Activated T-helper 9 cell treated with anti-CD3 and anti-CD28 coated beads, Interleukin-2, amount 50 U/mL, for 16 hours (primary cell): ENCODE results near the gene HSD17B4.
"Not testable (repeated sequence)": the region's sequence is repeated elsewhere in the genome, so short reads cannot be mapped to it uniquely, and the experiment has no call there.

Experiments
- DNase-seq: peaks from one replicate; pipeline ENCODE4 v3.0.0-alpha.2; 2020; ENCODE audit warnings: low read depth

HSD17B4 gene

DNA sequence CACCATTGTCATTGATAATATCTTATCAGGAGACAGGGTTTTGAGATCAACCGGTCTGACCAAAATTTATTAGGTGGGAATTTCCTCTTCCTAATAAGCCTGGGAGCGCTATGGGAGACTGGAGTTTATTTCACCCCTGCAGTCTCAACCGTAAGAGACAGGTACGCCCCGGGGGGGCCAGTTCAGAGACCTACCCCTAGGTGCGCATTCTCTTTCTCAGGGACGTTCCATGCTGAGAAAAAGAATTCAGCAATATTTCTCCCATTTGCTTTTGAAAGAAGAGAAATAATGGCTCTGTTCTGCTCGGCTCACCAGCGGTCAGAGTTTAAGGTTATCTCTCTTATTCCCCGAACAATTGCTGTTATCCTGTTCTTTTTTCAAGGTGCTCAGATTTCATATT, 28.3 kb downstream of the HSD17B4 start:
- not testable (repeated sequence) for DNase-seq

DNA sequence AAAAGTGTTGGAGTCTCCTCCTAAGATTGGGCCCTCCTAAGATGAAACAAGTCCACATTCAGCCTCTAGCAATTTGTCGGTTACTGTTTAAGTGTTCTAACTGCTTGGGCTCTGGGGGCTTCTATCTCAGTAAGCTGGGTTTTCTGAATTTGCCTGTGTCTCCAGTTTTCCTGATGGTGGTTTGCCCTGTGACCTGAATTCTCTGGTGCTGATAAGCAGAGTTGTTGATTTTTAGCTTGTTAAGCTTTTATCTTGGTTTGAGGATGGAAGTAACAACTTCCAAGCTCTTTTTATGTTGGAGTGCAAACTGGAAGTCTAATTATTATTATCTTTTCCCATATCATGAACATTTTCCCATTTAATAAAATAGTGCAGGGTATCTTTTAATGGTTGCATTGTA, 30.9 kb downstream of the HSD17B4 start:
- no peak for DNase-seq

DNA sequence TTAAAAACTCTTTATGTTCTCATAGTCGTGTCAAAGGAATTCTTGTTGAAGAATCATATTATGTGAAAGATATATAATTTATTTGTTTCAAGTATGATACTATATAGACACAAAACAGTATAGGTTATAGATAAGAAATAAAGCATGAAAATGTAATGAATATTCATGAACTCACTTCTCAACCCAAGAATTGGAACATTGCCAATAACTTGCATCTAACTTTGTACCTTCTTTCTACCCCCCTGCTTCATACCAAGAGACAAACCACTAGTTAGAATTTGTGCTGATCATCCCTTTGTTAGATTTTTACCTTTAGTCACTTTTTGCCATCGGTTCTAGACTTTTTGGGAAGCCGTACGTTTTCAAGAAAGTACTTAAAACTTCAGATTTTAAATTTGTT, 32.6 kb downstream of the HSD17B4 start:
- DNase-seq, result no peak

DNA sequence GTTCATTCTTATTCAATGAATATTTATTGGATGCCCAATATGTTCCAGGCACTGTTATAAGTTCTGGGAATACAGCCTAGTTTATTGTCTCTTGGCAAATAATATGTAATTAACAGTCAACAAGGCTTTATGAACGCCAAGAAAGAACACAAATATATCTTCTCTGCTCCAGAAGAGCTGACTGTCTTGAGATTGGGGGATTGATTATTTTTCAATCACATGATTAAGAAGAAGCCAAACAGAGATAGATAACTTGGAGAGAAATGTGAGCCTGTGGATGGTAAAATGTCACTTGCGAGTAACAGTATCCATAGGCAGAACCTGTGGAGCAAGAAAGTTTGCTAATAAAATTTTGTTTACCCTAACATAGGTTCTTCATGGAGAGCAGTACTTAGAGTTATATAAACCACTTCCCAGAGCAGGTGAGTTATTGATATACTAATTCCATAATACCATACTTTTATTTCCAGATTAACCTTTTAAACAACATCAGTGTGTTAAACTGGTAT, 49.4 kb downstream of the HSD17B4 start:
- no peak for DNase-seq

DNA sequence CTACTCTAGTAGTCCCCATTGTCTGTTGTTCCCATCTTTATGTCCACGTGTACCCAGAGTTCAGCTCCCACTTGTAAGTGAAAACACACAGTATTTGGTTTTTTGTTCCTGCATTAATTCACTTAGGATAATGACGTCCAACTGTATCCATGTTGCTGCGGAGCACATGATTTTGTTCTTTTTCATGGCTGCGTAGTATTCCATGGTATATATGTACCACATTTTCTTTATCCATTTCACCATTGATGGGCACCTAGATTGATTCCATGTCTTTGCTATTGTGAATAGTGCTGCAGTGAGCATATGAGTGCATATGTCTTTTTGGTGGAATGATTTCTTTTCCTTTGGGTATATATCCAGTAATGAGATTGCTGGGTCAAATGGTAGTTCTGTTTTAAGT, 51.6 kb downstream of the HSD17B4 start:
- not testable (repeated sequence) for DNase-seq

DNA sequence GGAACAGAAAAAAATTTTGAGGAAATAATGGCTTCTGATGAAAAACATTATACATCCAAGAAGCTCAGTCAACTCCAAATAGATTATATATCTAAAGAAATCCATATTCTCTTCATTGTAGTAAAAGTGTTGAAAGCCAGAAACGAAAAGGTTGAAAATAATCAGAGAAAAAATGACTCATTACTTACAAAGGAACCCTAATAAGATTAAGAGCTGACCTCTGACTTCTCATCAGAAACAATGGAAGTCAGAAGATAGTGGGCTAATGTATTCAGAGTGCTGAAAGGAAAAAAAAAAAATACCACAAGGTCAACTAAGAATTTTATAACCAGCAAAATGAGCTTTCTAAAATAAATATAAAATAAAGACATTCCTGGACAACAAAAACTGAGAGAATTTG, 60.0 kb downstream of the HSD17B4 start:
- DNase-seq, result no peak

DNA sequence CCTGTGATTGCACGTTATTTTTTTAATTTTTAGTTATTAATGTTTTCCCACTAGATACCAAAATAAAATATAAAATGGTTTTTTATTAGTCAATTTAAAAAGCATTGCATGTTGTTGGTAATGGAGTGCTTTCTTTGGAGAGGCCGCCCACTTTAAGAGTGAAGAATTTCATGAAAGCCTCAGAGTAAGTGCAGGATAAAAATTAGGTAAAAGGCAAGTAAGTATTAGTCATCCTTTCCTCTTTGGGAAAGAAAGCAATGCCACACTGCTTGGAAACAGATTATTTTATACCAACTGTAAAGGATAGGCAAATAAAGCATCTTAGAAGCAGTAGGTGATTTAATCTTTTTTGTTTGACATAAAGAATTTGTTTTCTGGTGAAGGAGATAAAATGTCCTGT, 62.9 kb downstream of the HSD17B4 start:
- DNase-seq, result no peak

DNA sequence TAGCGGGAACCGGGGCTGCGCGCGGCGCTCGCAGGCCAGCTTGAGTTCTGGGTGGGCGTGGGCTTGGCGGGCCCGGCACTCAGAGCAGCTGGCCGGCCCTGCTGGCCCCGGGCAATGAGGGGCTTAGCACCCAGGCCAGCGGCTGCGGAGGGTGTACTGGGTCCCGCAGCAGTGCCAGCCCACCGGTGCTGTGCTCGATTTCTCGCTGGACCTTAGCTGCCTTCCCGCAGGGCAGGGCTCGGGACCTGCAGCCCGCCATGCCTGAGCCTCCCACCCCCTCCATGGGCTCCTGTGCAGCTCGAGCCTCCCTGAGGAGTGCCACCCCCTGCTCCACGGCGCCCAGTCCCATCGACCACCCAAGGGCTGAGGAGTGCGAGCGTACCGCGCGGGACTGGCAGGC, 64.8 kb downstream of the HSD17B4 start:
- DNase-seq, result not testable (repeated sequence)

DNA sequence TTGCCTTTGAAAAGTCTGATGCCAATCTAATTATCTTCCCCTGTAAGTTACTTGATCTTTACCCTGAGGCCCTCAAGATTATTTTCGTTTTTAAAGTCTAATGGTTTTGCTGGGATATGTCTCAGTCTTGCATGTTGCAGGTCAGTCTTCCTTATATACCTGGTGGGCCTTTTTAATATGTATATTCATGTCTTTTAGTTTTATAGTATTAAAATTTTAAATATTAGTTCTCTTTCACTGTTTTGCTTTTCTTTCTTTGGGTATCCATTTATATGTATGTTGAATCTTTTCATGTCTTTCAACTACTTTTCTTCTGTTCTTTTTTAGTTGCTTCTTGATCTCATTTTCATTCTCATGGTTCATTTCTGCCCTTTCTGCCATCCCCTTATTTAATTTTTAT, 68.9 kb downstream of the HSD17B4 start:
- no peak for DNase-seq

DNA sequence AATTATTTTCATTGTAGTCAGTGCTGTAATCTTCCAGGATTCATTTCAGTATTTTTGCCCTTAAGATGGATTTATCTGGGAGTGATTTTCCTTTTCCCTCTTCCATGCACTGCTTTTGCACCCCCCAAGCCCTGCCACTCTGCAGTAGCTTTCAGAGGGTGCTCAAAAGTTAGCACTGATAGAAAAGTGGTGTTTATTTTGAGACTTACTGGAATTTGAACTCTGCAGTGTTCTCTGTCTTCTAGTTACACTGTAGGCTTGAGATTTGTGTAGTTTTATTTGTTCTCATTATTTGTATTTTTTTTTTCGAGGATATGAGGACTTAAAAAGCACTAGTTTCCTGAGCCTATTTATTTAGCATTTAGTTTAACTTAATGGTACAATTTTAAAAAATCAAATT, 70.5 kb downstream of the HSD17B4 start:
- DNase-seq, result no peak

DNA sequence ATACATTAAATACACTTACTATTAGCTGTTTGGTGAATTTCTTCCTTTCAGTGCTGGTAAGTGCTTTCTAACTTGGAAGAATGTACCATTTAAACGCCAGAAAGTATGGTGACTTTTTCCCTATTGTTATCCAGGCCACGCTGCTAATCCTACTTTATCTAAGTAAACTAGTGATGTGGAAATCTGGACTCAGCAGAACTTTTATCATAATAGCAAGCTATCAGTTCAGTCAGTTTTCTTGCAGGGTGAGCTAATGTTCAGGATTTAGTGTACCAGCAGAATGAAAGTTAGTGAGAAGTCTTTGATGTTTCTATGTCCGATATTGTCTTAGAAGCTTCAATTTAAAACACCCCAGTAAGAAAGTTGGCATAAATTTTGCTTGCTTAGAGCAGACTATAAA, 72.2 kb downstream of the HSD17B4 start:
- DNase-seq, result no peak

DNA sequence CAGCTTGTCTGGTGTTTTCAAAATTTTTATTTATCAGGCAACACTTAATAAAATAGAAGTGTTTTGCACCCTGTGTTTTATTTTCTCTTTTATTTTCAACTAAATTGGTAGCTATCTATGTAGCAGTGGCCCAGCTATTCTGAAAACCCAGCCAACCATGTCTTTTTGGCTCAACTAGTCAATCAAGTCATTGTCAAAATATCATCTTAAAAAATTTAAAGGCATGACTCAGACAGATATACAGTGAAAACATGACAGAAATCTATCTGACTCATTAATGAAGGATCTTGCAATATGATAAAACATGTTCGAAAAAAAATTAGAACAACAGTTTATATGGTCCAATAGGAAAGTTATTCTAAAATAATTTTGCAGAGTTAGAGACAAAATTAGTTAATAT, 75.1 kb downstream of the HSD17B4 start:
- no peak for DNase-seq

DNA sequence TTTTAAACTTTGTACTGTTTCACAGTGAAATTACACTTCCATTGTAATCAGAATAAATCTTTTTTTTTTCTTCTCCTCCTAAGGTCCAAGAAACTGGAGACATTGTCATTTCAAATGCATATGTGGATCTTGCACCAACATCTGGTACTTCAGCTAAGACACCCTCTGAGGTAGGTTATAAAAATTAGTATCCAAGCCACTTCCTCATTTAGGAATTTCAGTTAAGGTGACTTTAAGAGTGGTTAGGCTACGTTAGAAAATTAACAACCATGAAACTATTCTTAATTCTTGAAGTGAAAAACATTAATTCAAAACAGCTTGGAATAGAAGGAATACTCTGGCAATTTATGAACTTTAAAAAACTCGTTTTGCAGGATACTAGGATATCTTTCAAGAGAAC, 77.5 kb downstream of the HSD17B4 start:
- DNase-seq, result no peak

DNA sequence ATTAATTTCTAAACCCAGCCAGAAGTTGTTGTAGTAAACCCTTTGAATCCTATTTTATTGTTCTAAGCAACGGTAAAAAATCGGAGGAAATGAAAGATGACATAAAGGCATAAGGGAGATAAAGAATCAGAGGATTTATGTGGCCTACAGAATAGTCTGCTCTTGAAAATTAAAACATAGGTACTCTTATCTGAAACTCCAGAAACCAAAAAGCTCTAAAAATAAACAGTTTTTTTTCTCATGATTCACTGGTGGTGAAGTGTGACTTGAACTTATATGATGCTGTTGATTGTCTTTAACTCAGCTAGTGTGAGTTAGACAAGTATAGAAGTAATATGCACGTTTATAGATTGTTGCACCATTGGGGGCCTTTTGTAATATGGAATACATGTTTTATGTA, 80.3 kb downstream of the HSD17B4 start:
- no peak for DNase-seq

DNA sequence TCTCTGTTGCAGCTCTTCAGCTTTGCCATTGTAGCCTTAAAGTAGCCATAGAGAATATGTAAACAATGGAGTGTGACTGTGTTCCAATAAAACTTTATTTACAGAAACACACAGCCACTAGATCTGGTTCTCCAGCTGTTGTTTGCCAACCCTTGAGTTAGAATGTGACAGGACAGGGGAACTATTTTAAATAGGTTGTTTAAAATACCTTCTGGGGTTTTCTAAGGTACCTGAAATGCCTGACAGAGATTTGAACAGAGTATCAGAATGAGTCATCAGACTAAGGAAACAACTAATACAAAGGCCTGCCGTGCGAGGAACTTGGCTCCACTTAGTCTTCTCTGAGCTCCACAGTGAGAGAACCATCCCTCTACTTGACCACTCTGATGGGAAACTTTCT, 85.4 kb downstream of the HSD17B4 start:
- no peak for DNase-seq

DNA sequence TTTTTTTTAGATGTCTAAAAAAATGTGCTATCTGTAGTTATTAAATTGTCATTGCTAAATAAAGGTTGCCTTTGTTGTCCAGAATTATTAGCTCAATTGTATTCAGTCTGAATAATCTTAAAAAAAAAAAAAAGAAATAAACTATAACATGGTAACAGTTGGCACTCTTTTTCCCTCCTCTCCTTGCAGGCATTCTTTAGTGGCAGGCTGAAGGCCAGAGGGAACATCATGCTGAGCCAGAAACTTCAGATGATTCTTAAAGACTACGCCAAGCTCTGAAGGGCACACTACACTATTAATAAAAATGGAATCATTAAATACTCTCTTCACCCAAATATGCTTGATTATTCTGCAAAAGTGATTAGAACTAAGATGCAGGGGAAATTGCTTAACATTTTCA, 89.4 kb downstream of the HSD17B4 start:
- DNase-seq, result no peak

DNA sequence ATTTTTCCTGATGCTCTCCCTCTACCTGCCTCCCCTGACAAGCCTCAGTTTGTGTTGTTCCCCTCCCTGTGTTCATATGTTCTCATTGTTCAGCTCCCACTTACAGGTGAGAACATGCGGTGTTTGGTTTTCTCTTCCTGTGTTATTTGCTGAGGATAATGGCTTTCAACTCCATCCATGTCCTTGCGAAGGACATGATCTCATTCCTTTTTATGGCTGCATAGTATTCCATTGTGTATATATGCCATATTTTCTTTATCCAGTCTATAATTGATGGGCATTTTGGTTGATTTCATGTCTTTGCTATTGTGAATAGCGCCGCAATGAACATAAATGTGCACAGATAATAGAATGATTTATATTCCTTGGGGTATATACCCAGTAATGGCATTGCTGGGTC, 99.5 kb downstream of the HSD17B4 start:
- DNase-seq, result no peak

DNA sequence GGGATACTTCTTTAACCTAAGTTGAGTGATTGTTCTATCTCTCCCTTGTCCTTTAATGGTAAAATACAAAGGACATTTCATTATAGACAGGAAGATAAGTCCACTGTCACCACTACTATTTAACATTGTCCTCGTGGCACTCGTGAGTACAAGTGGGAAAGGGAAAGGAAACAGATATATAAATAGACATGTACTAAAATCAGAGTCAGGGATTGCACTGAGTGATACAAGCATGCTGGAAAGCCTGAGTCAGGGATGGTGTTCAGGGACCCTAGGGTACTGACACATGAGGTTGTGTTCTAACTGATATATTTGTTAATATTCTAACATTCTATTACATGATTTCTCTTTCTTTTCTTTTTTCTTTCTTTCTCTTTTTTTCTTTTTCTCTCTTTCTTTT, 102.3 kb downstream of the HSD17B4 start:
- DNase-seq, result no peak

DNA sequence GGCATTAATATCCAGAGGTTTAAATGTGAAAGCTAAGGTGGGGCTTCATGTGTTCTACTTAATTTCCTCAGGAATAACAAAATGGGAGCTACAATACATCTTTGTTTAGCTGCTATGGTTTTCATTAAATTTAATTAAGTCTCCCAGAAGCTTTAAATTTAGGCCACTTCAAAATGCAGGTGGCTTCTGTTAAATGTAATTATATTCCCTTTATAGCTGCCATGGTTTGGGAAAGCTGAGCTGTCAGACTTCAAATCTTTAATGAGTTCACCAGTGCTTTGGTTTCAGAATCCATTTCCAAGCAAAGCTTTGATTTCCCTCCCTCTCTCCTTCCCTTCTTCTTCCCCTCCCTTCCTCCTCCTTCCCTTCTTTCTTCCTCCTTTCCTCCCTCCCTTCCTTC, 118.6 kb downstream of the HSD17B4 start:
- DNase-seq, result no peak

DNA sequence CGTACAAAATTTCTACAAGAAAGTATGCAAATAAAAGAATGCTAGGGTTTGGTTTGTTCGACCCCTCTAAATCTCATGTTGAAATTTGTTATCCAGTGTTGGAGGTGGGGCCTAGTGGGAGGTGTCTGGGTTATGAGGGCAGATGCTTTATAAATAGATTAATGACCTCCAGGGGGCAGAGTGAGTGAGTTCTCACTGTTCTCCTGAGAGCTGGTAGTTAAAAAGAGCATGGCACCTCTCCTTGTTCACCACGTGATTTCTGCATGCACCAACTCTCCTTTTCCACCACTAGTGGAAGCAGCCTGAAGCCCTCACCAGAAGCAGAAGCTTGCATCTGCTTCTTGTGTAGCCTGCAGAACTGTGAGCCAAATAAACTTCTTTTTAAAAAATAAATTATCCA, 126.6 kb downstream of the HSD17B4 start:
- DNase-seq, result no peak

DNA sequence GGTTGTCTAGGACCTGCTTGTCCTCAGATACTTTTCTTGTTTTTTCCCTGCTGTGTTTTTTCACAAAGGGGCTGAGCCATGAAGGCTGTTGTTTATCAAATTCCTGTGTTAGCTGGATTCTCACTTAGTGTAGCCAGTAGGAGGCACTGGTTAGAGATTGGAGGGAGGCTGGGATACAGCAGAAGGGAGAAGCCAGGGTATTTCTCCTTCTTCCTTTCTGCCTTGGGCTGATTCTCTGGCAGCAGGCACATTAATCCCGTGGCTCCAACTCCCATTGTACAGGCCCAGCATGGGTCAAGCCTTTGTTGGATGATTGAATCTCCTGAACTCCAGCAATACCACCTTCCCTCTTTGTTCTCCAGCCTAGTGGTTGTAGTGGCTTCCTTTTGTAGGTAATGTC, 130.7 kb downstream of the HSD17B4 start:
- DNase-seq, result no peak

DNA sequence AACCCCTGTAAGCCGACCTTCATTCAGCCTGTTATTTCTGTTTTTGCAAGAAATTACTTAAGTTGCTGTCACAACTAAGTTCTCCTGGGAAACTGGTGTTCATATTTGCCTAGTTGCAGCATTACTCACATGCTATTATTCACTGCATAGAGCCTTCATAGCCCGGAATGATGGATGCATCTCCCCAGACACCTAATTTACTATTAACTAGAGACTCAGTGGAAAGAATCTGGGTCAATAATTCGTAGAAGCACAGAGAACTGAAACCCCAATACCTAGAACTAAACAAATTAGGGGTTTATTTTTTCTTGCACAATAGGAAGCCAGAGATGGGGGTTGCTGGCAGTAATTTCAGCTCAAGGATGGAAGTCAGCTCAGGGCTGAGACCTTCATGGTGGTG, 131.4 kb downstream of the HSD17B4 start:
- no peak for DNase-seq
